Mesendoderm (in vitro differentiated cells): Measurements from ENCODE around the gene ZNF235.

Experiments
- DNase-seq: peaks from one replicate; pipeline ENCODE4 v3.0.0; 2013
- H2AK5ac ChIP-seq: 2 replicates; pipeline ENCODE4 v1.6.1; 2013; ENCODE audit warnings: low read length, inconsistent platforms
- H2BK120ac ChIP-seq: 2 replicates; pipeline ENCODE4 v1.6.1; 2013; ENCODE audit warnings: low read depth, mild to moderate bottlenecking, low read length, moderate library complexity, mixed read lengths
- H2BK15ac ChIP-seq: replicated peaks from 2 replicates; pipeline ENCODE4 v1.6.1; 2013; ENCODE audit warnings: low read depth, mild to moderate bottlenecking, moderate library complexity
- H2BK5ac ChIP-seq: 2 replicates; pipeline ENCODE4 v1.6.1; 2013; ENCODE audit warnings: low read length, inconsistent platforms
- H3K18ac ChIP-seq: 2 replicates; pipeline ENCODE4 v1.6.1; 2013; ENCODE audit warnings: mild to moderate bottlenecking, low read length, mixed read lengths
- H3K23ac ChIP-seq: one replicate; pipeline ENCODE4 v1.6.1; 2013; ENCODE audit warnings: low read length
- H3K27ac ChIP-seq: 2 replicates; pipeline ENCODE4 v1.5.1; 2013; ENCODE audit warnings: low read depth, mild to moderate bottlenecking, inconsistent platforms, low read length, moderate library complexity
- H3K27me3 ChIP-seq: 2 replicates; pipeline ENCODE4 v1.6.1; 2013; ENCODE audit warnings: low read length, control low read depth, mild to moderate bottlenecking, inconsistent platforms; ENCODE audit not compliant: insufficient read depth, poor library complexity
- H3K36me3 ChIP-seq: 2 replicates; pipeline ENCODE4 v1.6.1; 2013; ENCODE audit warnings: low read length, inconsistent platforms; ENCODE audit not compliant: control insufficient read depth, insufficient read depth
- H3K4ac ChIP-seq: one replicate; pipeline ENCODE4 v1.6.1; 2013; ENCODE audit warnings: low read depth, mild to moderate bottlenecking, low read length, moderate library complexity
- H3K4me1 ChIP-seq: 2 replicates; pipeline ENCODE4 v1.6.1; 2013; ENCODE audit warnings: low read depth, low read length, inconsistent platforms; ENCODE audit not compliant: control insufficient read depth
- H3K4me2 ChIP-seq: 2 replicates; pipeline ENCODE4 v1.6.1; 2013; ENCODE audit warnings: low read length
- H3K4me3 ChIP-seq: 2 replicates; pipeline ENCODE4 v1.5.1; 2013; ENCODE audit warnings: mild to moderate bottlenecking, low read length
- H3K56ac ChIP-seq: one replicate; pipeline ENCODE4 v1.6.1; 2013; ENCODE audit warnings: low read length
- H3K79me1 ChIP-seq: 2 replicates; pipeline ENCODE4 v1.6.1; 2013; ENCODE audit warnings: low read length, inconsistent platforms
- H3K79me2 ChIP-seq: 2 replicates; pipeline ENCODE4 v1.6.1; 2013; ENCODE audit warnings: mild to moderate bottlenecking, low read length; ENCODE audit not compliant: control insufficient read depth, insufficient read depth
- H3K9ac ChIP-seq: 2 replicates; pipeline ENCODE4 v1.6.1; 2013; ENCODE audit warnings: low read length, inconsistent platforms
- H4K5ac ChIP-seq: one replicate; pipeline ENCODE4 v1.6.1; 2013; ENCODE audit warnings: low read length
- H4K8ac ChIP-seq: one replicate; pipeline ENCODE4 v1.6.1; 2013; ENCODE audit warnings: low read depth, mild to moderate bottlenecking, control low read depth, low read length, moderate library complexity
- WGBS: extraction: QIAGEN DNeasy Blood & Tissue Kit; methylation state at CpG from one replicate; pipeline ENCODE4 v1.1.7; 2013; ENCODE audit warnings: low lambda C conversion rate, missing lambda C conversion rate; ENCODE audit not compliant: insufficient coverage; ENCODE audit errors: extremely low coverage; 5-methylcytosine and 5-hydroxymethylcytosine counted together

The ZNF235 gene

DNA sequence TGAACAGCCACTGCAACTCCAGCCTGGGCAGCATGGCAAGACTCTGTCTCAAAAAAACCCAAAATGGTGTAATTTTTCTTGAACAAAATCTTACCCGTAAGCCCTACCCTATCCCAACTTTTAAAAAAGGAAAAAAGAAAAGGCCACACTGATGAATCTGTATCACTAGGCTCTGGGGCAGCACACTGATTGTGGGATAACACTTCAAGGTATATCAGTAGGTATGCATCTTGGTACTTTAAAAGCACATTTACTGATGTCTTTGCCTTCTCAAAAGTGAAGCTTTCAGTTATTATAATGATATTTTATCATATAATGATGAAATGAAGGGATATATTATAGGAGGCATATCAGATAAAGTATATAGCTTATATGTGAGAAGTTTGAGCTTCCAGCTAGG lies 27.3 kb upstream of the ZNF235 start:
- DNase-seq, result no peak
- no peak overlapping the region for H3K23ac ChIP-seq
- no peaks in the 10 kb centered on the region for H3K4me1 ChIP-seq
- no peak overlapping the region for H2BK5ac ChIP-seq
- H3K4me3 ChIP-seq, result no peak overlapping the region
- H2BK120ac ChIP-seq, result no peak overlapping the region
- H2BK15ac ChIP-seq, result no peak overlapping the region
- no peak overlapping the region for H3K18ac ChIP-seq
- no peaks in the 10 kb centered on the region for H3K79me1 ChIP-seq
- no peak overlapping the region for H3K56ac ChIP-seq
- H3K4ac ChIP-seq, result no peak overlapping the region
- no peaks in the 10 kb centered on the region for H3K27me3 ChIP-seq
- no peak overlapping the region for H4K8ac ChIP-seq
- no peak overlapping the region for H3K9ac ChIP-seq
- WGBS, result no CpG with 5 or more reads among the region's 1 CpG
- H4K5ac ChIP-seq, result no peak overlapping the region
- H2AK5ac ChIP-seq, result no peak overlapping the region
- no peaks in the 10 kb centered on the region for H3K79me2 ChIP-seq
- H3K4me2 ChIP-seq, result no peak overlapping the region
- no peak overlapping the region for H3K27ac ChIP-seq
- H3K36me3 ChIP-seq, result peaks cover 1% of the 10 kb centered on the region

DNA sequence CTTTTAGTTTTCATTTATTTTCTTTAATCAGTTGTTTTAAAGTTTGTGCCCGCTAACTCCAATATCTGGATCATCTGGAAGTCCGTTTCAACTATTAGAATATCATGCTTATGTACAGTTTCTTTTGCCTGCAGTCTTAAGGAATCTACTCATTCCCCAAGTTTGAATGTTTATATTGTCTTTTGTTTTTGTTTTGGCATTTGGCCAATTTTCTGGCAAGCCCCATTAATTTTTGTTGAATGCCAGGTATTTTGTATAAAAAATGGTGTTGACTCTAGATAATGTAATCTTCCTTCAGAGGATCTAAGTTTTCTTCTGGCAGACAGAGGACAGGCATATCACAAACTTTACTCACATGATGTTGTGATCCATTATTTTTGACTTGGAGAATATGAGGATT lies 11.1 kb upstream of the ZNF235 start:
- Histone ChIP-seq H3K79me1 (no peaks in the 10 kb centered on the region), H3K9ac (no peak overlapping the region), H3K27ac (no peak overlapping the region), H2BK120ac (no peak overlapping the region), H2BK5ac (no peak overlapping the region), H2AK5ac (no peak overlapping the region), H3K4ac (no peak overlapping the region), H3K27me3 (no peaks in the 10 kb centered on the region), H3K4me1 (no peaks in the 10 kb centered on the region), H3K56ac (no peak overlapping the region), H3K36me3 (no peaks in the 10 kb centered on the region), H3K4me3 (no peak overlapping the region), H3K18ac (no peak overlapping the region), H4K8ac (no peak overlapping the region), H3K23ac (no peak overlapping the region), H3K4me2 (no peak overlapping the region), H3K79me2 (no peaks in the 10 kb centered on the region), H4K5ac (no peak overlapping the region), H2BK15ac (no peak overlapping the region)
- no CpG with 5 or more reads among the region's 2 CpGs for WGBS
- DNase-seq, result no peak

DNA sequence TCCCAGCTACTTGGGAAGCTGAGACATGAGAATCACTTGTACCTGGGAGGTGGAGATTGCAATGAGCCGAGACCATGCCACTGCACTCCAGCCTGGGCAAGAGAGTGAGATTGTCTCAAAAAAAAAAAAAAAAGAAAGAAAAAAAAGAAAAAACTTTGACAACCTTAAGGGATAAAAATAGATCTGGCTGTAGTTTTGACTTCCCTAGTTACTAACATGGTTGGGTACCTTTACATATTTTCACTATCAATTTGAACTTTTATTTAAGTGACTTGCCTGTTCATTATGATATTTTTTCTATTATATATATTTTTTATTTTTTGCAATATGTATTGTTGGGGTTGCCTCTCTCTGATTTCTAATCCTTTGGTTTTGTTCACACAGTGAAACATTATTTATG lies 8.4 kb upstream of the ZNF235 start:
- Histone ChIP-seq H2BK5ac (no peak overlapping the region), H3K9ac (no peak overlapping the region), H3K27me3 (no peaks in the 10 kb centered on the region), H4K5ac (no peak overlapping the region), H3K23ac (no peak overlapping the region), H3K4ac (no peak overlapping the region), H4K8ac (no peak overlapping the region), H3K36me3 (no peaks in the 10 kb centered on the region), H3K4me2 (no peak overlapping the region), H3K79me1 (no peaks in the 10 kb centered on the region), H2AK5ac (no peak overlapping the region), H3K79me2 (no peaks in the 10 kb centered on the region), H3K56ac (no peak overlapping the region), H3K27ac (no peak overlapping the region), H3K4me1 (no peaks in the 10 kb centered on the region), H2BK120ac (no peak overlapping the region), H3K4me3 (no peak overlapping the region), H2BK15ac (no peak overlapping the region), H3K18ac (no peak overlapping the region)
- WGBS, result no CpG with 5 or more reads among the region's 1 CpG
- no peak for DNase-seq

DNA sequence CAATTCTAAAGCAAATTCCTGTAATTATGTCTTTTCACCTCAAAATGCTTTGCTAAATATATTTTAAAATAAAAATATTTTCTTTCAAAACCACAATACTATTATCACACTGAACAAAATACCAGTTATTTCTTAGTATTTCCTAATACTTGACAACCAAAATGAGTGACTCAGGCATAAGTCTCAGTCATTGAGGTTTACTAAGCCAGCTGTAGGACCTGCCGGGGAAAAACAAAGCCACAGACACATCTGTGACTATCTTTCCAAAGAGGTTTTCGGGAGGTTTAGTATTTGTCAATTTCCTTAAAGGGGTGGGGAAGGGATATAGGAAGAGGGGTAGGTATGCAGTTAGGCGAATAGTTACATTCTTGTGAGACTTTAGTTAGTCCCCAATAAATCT lies 3.2 kb upstream of the ZNF235 start:
- Histone ChIP-seq H3K79me1 (no peaks in the 10 kb centered on the region), H3K23ac (no peak overlapping the region), H4K5ac (no peak overlapping the region), H2BK5ac (no peak overlapping the region), H3K36me3 (no peaks in the 10 kb centered on the region), H3K27me3 (no peaks in the 10 kb centered on the region), H3K27ac (no peak overlapping the region), H3K9ac (no peak overlapping the region), H2AK5ac (no peak overlapping the region), H3K4me1 (no peaks in the 10 kb centered on the region), H2BK15ac (no peak overlapping the region), H3K4me2 (no peak overlapping the region), H4K8ac (no peak overlapping the region), H3K79me2 (no peaks in the 10 kb centered on the region), H3K4ac (no peak overlapping the region), H3K56ac (no peak overlapping the region), H2BK120ac (no peak overlapping the region), H3K18ac (no peak overlapping the region), H3K4me3 (no peak overlapping the region)
- no CpG with 5 or more reads among the region's 3 CpGs for WGBS
- no peak for DNase-seq

DNA sequence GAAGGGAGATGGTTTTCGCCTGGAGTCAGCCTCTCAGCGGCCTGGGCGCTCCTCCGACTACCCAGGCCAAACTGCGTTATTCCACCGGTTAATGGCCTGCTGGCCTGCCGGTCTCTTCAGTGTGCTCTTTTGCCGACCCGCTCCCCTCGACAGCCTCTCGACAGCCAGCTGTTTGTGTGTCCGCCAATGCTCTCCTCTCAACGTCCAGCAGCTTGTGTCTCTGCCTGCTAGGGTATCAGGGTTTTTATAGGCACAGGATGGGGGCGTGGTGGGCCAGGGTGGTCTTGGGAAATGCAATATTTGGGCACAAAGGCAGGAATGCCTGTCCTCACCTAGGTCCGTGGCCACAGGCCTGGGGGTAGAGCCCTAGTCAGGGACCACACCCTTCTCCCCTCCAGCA lies 1.5 kb upstream of the ZNF235 start:
- H3K4me1 ChIP-seq, result no peaks in the 10 kb centered on the region
- no peak for DNase-seq
- no peaks in the 10 kb centered on the region for H3K36me3 ChIP-seq
- no peak overlapping the region for H2BK120ac ChIP-seq
- H4K5ac ChIP-seq, result no peak overlapping the region
- H3K27ac ChIP-seq, result no peak overlapping the region
- H3K4ac ChIP-seq, result no peak overlapping the region
- H2BK15ac ChIP-seq, result no peak overlapping the region
- no peak overlapping the region for H3K4me3 ChIP-seq
- no peak overlapping the region for H2BK5ac ChIP-seq
- H3K79me1 ChIP-seq, result no peaks in the 10 kb centered on the region
- no peaks in the 10 kb centered on the region for H3K79me2 ChIP-seq
- H4K8ac ChIP-seq, result no peak overlapping the region
- H3K23ac ChIP-seq, result no peak overlapping the region
- no peaks in the 10 kb centered on the region for H3K27me3 ChIP-seq
- WGBS, result no CpG with 5 or more reads among the region's 15 CpGs
- no peak overlapping the region for H2AK5ac ChIP-seq
- H3K18ac ChIP-seq, result no peak overlapping the region
- H3K56ac ChIP-seq, result no peak overlapping the region
- H3K4me2 ChIP-seq, result no peak overlapping the region
- no peak overlapping the region for H3K9ac ChIP-seq

DNA sequence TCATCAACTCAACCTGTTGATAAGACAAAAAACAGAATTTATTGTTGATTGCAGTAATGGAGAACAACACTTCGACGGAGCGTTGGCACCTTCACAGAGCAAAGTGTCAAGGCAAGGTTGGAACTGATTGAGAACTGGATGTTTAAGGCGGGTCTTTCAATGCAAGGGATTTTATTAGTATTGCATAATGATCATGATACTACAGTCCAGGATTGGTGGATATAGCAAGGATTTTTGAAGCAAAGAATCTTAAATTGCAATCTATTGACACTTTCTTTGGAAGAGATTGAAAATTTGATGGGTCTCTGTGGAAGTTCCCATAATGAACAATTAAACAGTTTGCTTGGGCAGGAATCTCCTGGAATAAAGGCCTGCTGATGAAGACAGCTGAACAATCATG lies 632 bp upstream of the ZNF235 start:
- no peak overlapping the region for H4K8ac ChIP-seq
- H2BK5ac ChIP-seq, result no peak overlapping the region
- no peak overlapping the region for H3K4me3 ChIP-seq
- no peak overlapping the region for H3K4me2 ChIP-seq
- no CpG with 5 or more reads among the region's 4 CpGs for WGBS
- H2BK120ac ChIP-seq, result no peak overlapping the region
- no peak for DNase-seq
- H3K18ac ChIP-seq, result no peak overlapping the region
- no peak overlapping the region for H3K23ac ChIP-seq
- H4K5ac ChIP-seq, result no peak overlapping the region
- H2AK5ac ChIP-seq, result no peak overlapping the region
- no peak overlapping the region for H3K56ac ChIP-seq
- H3K27ac ChIP-seq, result no peak overlapping the region
- H3K79me2 ChIP-seq, result no peaks in the 10 kb centered on the region
- H3K4me1 ChIP-seq, result no peaks in the 10 kb centered on the region
- H3K9ac ChIP-seq, result no peak overlapping the region
- no peaks in the 10 kb centered on the region for H3K27me3 ChIP-seq
- H3K4ac ChIP-seq, result no peak overlapping the region
- H3K79me1 ChIP-seq, result no peaks in the 10 kb centered on the region
- no peak overlapping the region for H2BK15ac ChIP-seq
- no peaks in the 10 kb centered on the region for H3K36me3 ChIP-seq
